Measurements from ENCODE around the gene SRSF8.
"Not testable (repeated sequence)": the region's sequence is repeated elsewhere in the genome, so short reads cannot be mapped to it uniquely, and the experiment has no call there.

Gene SRSF8

GRCh38 chr11:95098826-95099225 is 32.1 kb downstream of the SRSF8 start:
- no peak for DNase-seq

GRCh38 chr11:95100191-95100648 is 33.5 kb downstream of the SRSF8 start:
- DNase-seq: no peak

DNA sequence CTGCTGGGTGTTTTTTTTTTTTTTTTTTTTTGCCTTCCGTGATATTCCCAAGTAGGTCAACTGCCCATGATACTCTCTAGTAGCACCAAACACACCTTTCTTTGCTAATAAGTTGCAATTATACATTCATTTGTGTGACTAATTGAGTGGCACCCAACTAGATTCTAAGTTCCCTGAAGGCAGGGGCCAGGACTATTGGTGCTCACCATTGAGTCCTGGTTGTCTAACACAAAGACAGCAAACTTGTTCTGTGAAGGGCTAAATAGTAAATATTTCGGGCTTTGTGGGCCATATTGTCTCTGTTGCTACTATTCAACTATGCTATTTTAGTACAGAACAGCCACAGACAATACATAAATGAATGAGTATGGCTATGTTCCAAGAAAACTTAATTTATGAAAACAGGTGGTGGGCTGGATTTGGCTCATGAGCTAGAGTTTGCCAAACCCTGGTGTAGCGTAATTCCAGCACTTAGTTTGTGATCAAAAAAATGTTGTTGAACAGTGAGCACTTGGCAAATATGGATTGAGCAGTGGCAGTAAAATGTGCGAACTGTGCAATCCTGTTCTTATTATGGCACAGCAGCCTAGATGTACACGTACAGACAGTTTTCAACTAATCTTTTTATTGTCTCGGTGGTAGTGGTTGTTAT is 34.3 kb downstream of the SRSF8 start:
- no peak for DNase-seq

- DNase-seq: no peak
These were observed 35.2 kb downstream of the SRSF8 start for GRCh38 chr11:95101935-95102334.

- no peak for DNase-seq
These were observed 36.0 kb downstream of the SRSF8 start for GRCh38 chr11:95102733-95103132.

DNA sequence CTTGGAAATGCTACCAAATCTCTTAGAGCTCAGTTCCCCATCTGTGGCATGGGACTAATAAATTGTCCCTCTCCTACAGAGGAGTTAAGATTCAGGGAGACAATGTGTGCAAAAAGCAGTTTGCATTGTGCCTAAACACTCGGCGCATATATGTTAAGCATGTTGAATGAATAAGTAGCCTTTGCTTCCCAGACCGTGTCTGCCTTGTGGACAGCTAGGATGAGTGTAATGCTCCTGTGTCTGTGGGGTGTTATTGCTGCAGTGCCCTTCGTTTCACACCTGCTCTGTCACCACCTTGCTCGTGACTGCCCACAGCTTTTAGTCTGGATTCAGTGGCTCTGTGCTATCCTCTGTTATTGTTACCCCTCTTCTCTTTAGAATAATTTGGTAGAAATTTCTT is 37.0 kb downstream of the SRSF8 start:
- no peak for DNase-seq

DNA sequence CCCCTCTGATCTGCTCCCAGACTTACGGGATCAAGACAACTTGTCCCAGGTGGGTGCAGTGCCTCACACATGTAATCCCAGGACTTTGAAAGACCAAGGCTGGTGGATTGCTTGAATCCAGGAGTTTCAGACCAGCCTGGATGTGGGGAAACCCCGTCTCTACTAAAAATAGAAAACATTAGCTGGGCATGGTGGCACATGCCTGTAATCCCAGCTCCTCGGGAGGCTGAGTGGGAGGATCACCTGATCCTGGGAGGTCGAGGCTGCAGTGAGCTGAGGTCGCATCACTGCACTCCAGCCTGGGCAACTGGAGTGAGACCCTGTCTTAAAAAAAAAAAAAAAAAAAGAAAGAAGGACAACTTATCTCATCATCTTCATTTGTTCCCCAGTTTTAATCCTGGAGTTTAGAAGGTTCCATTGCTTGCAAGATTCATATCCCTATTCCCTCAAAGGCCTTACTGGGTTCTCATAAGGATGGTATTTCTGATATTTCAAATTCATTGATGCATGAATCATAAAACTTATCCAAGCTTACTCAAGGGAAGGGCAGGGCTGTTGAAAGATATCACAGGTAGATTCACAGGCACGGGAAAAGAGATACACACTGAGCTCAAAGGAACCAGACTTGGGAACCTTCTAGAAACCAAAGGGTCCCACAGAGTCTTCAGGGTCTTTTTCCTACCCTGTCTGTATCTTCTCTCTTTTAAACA is 37.6 kb downstream of the SRSF8 start:
- DNase-seq: no peak

- no peak for DNase-seq
These were observed 38.1 kb downstream of the SRSF8 start for GRCh38 chr11:95104856-95105255.

GRCh38 chr11:95108159-95108611 is 41.5 kb downstream of the SRSF8 start:
- DNase-seq: peak; percentile 45

GRCh38 chr11:95108671-95109551 is 42.2 kb downstream of the SRSF8 start:
- no peak for DNase-seq

DNA sequence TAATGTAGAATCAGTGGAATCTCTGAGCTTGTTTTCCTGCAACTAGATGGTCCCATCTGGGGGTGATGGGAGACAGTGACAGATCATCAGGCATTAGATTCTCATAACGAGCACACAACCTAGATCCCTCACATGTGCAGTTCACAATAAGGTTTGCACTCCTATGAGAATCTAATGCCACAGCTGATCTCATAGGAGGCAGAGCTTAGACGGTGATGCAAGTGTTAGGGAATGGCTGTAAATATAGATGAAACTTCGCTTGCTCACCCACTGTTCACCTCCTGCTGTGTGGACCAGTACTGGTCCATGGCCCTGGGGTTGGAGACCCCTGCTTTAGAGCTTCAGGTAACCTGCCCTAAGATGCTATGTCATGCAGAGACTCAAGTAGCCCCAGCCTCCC is 44.8 kb downstream of the SRSF8 start:
- DNase-seq: not testable (repeated sequence)

DNA sequence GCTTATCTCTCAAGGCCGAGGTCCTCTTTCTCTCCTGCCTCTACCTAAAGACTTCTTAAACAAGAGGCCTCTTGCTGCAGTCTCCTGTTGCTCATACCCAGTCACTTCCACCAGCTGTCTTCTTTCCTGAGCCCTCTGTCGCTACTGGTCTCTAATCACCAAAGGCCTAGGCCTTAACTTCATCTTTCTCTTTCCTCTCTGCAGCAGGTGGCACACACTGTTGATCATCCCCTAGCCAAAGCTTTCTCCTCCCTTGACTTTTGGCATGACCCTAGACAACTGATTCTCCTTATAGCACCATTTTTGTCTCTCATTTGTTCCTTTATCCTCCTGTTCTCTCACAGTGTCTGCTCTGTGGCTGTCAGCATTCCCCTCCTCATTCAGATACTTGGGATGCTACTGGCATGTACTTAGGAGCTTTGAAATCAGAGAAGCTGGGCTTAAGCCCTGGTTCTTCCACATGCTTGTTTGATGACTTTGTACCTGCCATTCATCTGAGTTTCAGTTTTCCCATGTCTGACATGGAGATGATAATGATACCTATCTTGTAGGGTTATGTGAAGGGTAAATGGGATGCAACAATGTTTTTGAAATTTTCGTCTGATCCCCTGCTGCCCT is 45.3 kb downstream of the SRSF8 start:
- no peak for DNase-seq

DNA sequence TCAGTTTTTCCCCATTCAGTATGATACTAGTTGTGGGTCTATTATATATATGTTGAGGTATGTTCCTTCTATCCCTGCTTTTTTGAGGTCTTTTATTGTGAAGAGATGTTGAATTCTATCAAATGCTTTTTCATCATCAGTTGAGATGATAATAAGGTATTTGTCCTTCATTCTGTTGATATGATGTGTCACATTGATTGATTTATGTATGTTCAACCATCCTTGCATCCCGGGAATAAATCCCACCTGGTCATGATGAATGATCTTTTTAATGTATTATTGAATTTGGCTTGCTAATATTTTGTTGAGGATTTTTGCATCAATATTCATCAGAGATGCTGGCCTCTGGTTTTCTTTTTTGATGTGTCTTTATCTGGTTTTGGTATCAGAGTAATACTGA is 48.9 kb downstream of the SRSF8 start:
- no peak for DNase-seq

DNA sequence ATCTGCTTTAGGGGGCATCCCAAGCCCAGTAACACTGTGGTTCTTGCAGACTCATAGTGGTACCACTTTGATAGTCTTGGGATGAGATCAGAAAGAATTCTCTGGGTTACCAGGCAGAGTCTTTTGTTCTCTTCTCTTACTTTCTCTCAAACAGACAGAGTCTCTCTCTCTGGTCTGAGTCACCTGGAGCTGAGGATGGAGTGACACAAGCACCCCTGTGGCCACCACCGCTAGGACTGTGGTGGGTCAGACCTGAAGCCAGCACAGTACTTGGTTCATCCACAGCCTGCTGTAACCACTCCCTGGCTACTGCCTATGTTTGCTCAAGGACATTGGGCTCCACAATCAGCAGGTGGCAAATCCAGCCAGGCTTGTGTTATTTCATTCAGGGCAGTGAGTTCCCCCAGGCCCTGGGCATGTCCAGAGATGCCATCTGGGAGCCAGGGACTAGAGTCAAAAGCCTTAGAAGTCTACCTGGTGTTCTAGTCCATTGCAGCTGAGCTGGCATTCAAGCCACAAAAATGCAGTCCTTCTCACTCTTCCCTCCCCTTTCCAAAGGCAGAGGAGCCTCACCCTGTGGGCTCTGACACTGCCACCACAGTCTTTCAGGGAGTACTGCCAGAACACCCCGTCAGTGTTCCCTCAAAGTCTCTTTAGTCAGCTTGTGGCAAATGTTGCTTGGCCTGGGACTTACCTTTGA is 52.8 kb downstream of the SRSF8 start:
- DNase-seq: no peak
